Transverse colon (tissue), 3 donors: ENCODE data around the gene IFRD1.

Experiments used
- CTCF ChIP-seq, 5 experiments: fragments of 200-600 bp in 3 of 5; fragments of 450-650 bp in 2 of 5; sonication (generic) in 3 of 5; IDR thresholded peaks; 1 replicate in 2 of 5; 2 replicates in 3 of 5; pipeline ENCODE4 v1.5.1; 2016 to 2017; ENCODE audit warnings: antibody characterized with exemption in 5 of 5, inconsistent platforms in 3 of 5, mild to moderate bottlenecking in 2 of 5, moderate library complexity in 1 of 5
- POLR2A ChIP-seq: fragments of 450-650 bp; IDR thresholded peaks from one replicate; pipeline ENCODE4 v1.6.1; 2016; ENCODE audit warnings: antibody characterized with exemption, mild to moderate bottlenecking, moderate library complexity

GRCh38 chr7:112416127-112416526, 34.1 kb upstream of the IFRD1 start:
- no peak for TF ChIP-seq CTCF (IDR thresholded peaks at IDR 0.05)
- TF ChIP-seq POLR2A = no peak
